A673 (cell line): ENCODE measurements around the gene KRT23.

ENCODE experiments used
- CTCF ChIP-seq: fragments of 300-800, 200-600 bp; sonication (generic); conservative IDR thresholded peaks from 2 replicates; pipeline ENCODE4 v1.5.1; 2017; ENCODE audit warnings: low read depth, mild to moderate bottlenecking, antibody characterized with exemption, low read length, moderate library complexity, mixed read lengths
- EZH2 ChIP-seq: fragments of 200-600 bp; sonication (generic); IDR thresholded peaks from 2 replicates; pipeline ENCODE4 v1.6.1; 2017; ENCODE audit warnings: borderline replicate concordance, low read depth, mild to moderate bottlenecking, mixed read lengths, antibody characterized with exemption, low read length; ENCODE audit not compliant: poor library complexity, severe bottlenecking

GRCh38 chr17:40950176-40950575 is 12.7 kb upstream of the KRT23 start:
- TF ChIP-seq CTCF, result no peak
- no peak for TF ChIP-seq EZH2
